Mesothelial cell of epicardium (in vitro differentiated cells): ENCODE measurements around the gene KCNJ4. TPM values are rescaled to one million over a fixed set of nuclear protein-coding genes. Genes with fewer than 3 reads are reported as not detected.
"Not testable (repeated sequence)": the region's sequence is repeated elsewhere in the genome, so short reads cannot be mapped to it uniquely, and the experiment has no call there.

Experiments
- DNase-seq, 2 experiments: peaks; one replicate each; pipeline ENCODE4 v3.0.0; 2021; ENCODE audit warnings: low spot score in 2 of 2; ENCODE audit not compliant: unreplicated experiment in 2 of 2
- H3K27ac Mint-ChIP-seq: 2 replicates; pipeline ENCODE4 v1.8.0; 2021; ENCODE audit warnings: mixed read lengths
- H3K27me3 Mint-ChIP-seq: 2 replicates; pipeline ENCODE4 v1.8.0; 2021; ENCODE audit warnings: low read depth, mixed read lengths
- H3K36me3 Mint-ChIP-seq: 2 replicates; pipeline ENCODE4 v1.8.0; 2021; ENCODE audit warnings: mixed read lengths
- H3K4me1 Mint-ChIP-seq: 2 replicates; pipeline ENCODE4 v1.8.0; 2021; ENCODE audit warnings: mixed read lengths
- H3K4me3 Mint-ChIP-seq: 2 replicates; pipeline ENCODE4 v1.8.0; 2021; ENCODE audit warnings: mild to moderate bottlenecking, moderate library complexity, mixed read lengths
- H3K9me3 Mint-ChIP-seq: 2 replicates; pipeline ENCODE4 v1.8.0; 2021; ENCODE audit warnings: mixed read lengths
- total RNA-seq: library from RNA; stranded (reverse); gene quantifications from 3 replicates; pipeline ENCODE4 v1.2.1, GENCODE V29; 2021
- TF ChIP-seq, protein P1 (sequence below): fragments of 200-600 bp; sonication (generic); IDR thresholded peaks from one replicate; pipeline ENCODE4 v1.5.0; 2021; ENCODE audit warnings: antibody characterized with exemption; ENCODE audit not compliant: unreplicated experiment

KCNJ4 gene
- total RNA-seq, 1 donor from 2014 or later = 2.6 TPM

DNA sequence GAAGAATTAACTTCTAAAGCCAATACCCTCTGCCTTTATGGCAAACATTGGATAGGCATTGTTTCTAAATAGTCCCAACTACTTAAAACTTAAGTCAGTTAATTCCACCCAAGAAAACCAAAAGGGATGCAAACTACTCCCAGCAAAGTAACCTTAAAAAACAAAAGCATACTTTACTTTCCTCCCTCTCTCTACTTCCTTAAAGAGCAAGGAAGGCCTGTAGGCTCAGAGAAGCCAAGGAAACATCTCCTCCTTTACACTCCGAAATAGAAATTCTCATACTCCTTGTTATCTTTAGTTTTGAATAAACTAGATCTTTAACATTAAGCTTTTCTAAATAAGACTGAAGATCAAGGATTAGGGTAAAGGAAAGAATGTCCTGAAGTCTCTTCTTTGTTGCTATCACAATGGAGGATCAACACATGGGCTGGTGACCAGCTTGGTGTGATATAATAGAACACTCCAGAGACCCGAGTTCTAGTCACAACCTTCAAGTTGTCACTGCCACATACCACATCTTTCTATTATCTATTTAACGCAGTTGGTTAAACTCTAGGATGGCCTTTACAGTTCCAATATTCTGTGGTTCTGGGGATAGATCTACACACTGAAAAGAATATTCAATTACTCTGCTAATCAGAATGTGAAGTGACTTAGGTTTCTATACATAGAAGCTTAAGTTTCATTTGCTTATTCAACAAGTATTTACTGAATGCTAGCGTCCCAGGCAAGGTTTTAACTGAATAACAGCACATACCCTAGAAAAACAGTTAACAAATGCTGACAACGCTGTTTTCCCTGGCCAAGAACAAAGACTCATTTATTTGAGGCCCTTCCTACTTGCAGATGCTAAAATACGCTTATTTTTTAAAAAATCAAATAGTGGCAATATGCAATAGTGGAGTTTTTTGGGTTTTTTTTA is 66.2 kb downstream of the KCNJ4 start:
- H3K4me3 Mint-ChIP-seq, DNase-seq, H3K9me3 Mint-ChIP-seq, H3K27me3 Mint-ChIP-seq, H3K36me3 Mint-ChIP-seq, H3K27ac Mint-ChIP-seq: not testable (repeated sequence)
- peaks cover 17% of the 10 kb centered on the region for H3K4me1 Mint-ChIP-seq

DNA sequence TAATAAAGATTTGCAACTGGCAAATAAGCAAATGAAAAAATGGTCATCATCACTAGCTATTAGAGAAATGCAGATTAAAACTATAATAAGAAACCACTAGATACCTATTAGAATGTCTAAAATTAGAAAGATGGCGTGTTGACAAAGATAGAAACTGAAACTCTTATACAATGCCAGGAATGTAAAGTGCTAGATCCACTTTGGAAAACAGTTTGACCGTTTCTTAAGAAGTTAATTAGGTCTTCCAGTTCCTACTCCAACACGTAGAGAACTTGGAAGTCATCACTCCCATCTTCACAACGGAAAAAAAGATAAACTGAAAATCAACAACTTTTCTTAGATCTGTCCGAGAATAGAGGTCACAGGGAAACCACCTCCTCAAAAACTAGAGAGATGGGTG is 68.1 kb downstream of the KCNJ4 start:
- not testable (repeated sequence) for H3K36me3 Mint-ChIP-seq, DNase-seq, H3K4me1 Mint-ChIP-seq, H3K27me3 Mint-ChIP-seq, H3K9me3 Mint-ChIP-seq, H3K4me3 Mint-ChIP-seq
- H3K27ac Mint-ChIP-seq = peak overlapping the region; percentile 40

DNA sequence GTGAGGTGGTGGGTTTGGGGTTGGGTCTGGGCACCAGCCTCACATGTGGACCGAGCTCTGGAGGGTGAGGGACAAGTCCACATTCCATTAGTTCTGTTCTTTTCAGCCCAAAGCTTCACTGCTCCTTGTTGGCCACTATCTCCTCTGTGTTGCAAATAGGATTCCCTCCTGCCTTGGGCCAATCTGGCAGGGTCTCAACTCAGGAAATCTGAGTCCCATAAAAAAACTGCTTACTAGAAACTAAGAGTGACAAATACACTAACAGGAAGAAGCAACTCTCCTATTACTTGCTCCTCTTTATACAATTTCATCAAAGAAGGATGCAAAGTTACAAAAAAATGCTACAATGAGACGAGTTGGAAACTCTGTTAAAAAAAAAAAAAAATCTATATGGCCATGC is 71.6 kb downstream of the KCNJ4 start:
- TF ChIP-seq, protein P1, sequence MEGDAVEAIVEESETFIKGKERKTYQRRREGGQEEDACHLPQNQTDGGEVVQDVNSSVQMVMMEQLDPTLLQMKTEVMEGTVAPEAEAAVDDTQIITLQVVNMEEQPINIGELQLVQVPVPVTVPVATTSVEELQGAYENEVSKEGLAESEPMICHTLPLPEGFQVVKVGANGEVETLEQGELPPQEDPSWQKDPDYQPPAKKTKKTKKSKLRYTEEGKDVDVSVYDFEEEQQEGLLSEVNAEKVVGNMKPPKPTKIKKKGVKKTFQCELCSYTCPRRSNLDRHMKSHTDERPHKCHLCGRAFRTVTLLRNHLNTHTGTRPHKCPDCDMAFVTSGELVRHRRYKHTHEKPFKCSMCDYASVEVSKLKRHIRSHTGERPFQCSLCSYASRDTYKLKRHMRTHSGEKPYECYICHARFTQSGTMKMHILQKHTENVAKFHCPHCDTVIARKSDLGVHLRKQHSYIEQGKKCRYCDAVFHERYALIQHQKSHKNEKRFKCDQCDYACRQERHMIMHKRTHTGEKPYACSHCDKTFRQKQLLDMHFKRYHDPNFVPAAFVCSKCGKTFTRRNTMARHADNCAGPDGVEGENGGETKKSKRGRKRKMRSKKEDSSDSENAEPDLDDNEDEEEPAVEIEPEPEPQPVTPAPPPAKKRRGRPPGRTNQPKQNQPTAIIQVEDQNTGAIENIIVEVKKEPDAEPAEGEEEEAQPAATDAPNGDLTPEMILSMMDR = no peak
- Mint-ChIP-seq H3K27ac (no peak overlapping the region), H3K9me3 (no peaks in the 10 kb centered on the region), H3K36me3 (peaks cover 5% of the 10 kb centered on the region), H3K4me3 (no peak overlapping the region), H3K27me3 (no peaks in the 10 kb centered on the region), H3K4me1 (peaks cover 7% of the 10 kb centered on the region)
- no peak for DNase-seq

DNA sequence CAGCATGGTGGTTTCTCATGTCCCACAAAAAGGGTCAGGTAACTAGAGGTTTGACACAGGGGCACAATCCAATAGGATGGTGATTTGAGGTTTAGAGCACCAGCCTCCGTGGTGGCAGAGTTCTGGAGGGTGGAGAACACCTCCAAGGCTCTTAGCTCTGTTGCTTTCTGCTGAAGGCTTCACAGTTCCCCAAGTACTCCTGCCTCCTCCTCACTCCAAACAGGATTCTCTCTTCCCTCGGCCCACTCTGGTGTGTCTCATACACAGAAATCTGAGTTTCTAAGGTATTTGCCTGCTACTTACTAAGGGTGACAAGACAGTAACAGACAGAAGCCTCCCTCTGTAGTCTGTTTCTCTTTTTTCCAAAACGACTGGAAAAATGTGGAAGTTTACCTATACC is 73.6 kb downstream of the KCNJ4 start:
- not testable (repeated sequence) for H3K4me3 Mint-ChIP-seq, H3K9me3 Mint-ChIP-seq, H3K4me1 Mint-ChIP-seq, H3K27ac Mint-ChIP-seq, DNase-seq, H3K27me3 Mint-ChIP-seq
- peaks cover 11% of the 10 kb centered on the region for H3K36me3 Mint-ChIP-seq

Other genes with a start within 250 kb of the KCNJ4 start
- gene TMEM184B, start 182.2 kb downstream of the KCNJ4 start, total RNA-seq = 61.4 to 64.0 TPM (median 62.8 TPM) in 3 replicates
- 261 to 264 TPM (median 261 TPM) in 3 replicates for gene CSNK1E, start 137.8 kb downstream of the KCNJ4 start, total RNA-seq
- 14.5 to 15.6 TPM (median 14.6 TPM) in 3 replicates for gene KDELR3, start 12.9 kb upstream of the KCNJ4 start, total RNA-seq
- 694 to 717 TPM (median 708 TPM) in 3 replicates for gene DDX17, start 51.1 kb upstream of the KCNJ4 start, total RNA-seq
- gene DMC1, start 115.0 kb upstream of the KCNJ4 start, total RNA-seq = 2.8 to 4.8 TPM (median 4.2 TPM) in 3 replicates
- 10.3 to 11.9 TPM (median 11.0 TPM) in 3 replicates for gene FAM227A, start 201.2 kb upstream of the KCNJ4 start, total RNA-seq
- gene CBY1, start 201.4 kb upstream of the KCNJ4 start, total RNA-seq = 38.5 to 40.4 TPM (median 40.0 TPM) in 3 replicates
- 59.7 to 68.1 TPM (median 61.4 TPM) in 3 replicates for gene TOMM22, start 226.8 kb upstream of the KCNJ4 start, total RNA-seq
- 58.4 to 59.6 TPM (median 59.6 TPM) in 3 replicates for gene JOSD1, start 245.7 kb upstream of the KCNJ4 start, total RNA-seq